Endodermal cell (in vitro differentiated cells): ENCODE data around the gene LPAR5. TPM values are rescaled to one million over a fixed set of nuclear protein-coding genes. Genes with fewer than 3 reads are reported as not detected.
"Not testable (repeated sequence)": the region's sequence is repeated elsewhere in the genome, so short reads cannot be mapped to it uniquely, and the experiment has no call there.

Experiments used
- DNase-seq: peaks from one replicate; pipeline ENCODE4 v3.0.0-alpha.2; 2017
- H3K27ac ChIP-seq: 2 replicates; pipeline ENCODE4 v1.5.1; 2013; ENCODE audit warnings: mild to moderate bottlenecking, low read depth, low read length, moderate library complexity
- H3K27me3 ChIP-seq: 2 replicates; pipeline ENCODE4 v1.6.1; 2013; ENCODE audit warnings: mild to moderate bottlenecking, low read length, moderate library complexity; ENCODE audit not compliant: insufficient read depth, control insufficient read depth, poor library complexity, severe bottlenecking
- H3K36me3 ChIP-seq: 2 replicates; pipeline ENCODE4 v1.7.0; 2013; ENCODE audit warnings: mild to moderate bottlenecking, low read length, moderate library complexity; ENCODE audit not compliant: control insufficient read depth, insufficient read depth
- H3K4me1 ChIP-seq: one replicate; pipeline ENCODE4 v1.7.0; 2013; ENCODE audit warnings: low read length; ENCODE audit not compliant: control insufficient read depth, insufficient read depth
- H3K4me3 ChIP-seq: 2 replicates; pipeline ENCODE4 v1.5.1; 2013; ENCODE audit warnings: mild to moderate bottlenecking, low read length, moderate library complexity
- H3K9ac ChIP-seq: 2 replicates; pipeline ENCODE4 v1.6.1; 2013; ENCODE audit warnings: mild to moderate bottlenecking, low read length, moderate library complexity; ENCODE audit not compliant: poor library complexity, severe bottlenecking; ENCODE audit errors: extremely low read depth
- H3K9me3 ChIP-seq: 2 replicates; pipeline ENCODE4 v1.6.1; 2013; ENCODE audit warnings: mild to moderate bottlenecking, low read length, moderate library complexity; ENCODE audit not compliant: control insufficient read depth
- H3K27ac Mint-ChIP-seq: 2 replicates; pipeline ENCODE4 v1.8.0; 2020; ENCODE audit warnings: mixed read lengths
- H3K27me3 Mint-ChIP-seq: 2 replicates; pipeline ENCODE4 v1.8.0; 2021; ENCODE audit warnings: mild to moderate bottlenecking, mixed read lengths; ENCODE audit not compliant: insufficient read depth
- H3K36me3 Mint-ChIP-seq: 2 replicates; pipeline ENCODE4 v1.8.0; 2020; ENCODE audit warnings: low read depth, mixed read lengths
- H3K4me1 Mint-ChIP-seq: 2 replicates; pipeline ENCODE4 v1.8.0; 2020; ENCODE audit warnings: mixed read lengths
- H3K4me3 Mint-ChIP-seq: 2 replicates; pipeline ENCODE4 v1.8.0; 2020; ENCODE audit warnings: mild to moderate bottlenecking, moderate library complexity, mixed read lengths
- H3K9me3 Mint-ChIP-seq: 2 replicates; pipeline ENCODE4 v1.8.0; 2020; ENCODE audit warnings: mild to moderate bottlenecking, mixed read lengths
- WGBS, 2 experiments: methylation state at CpG; one replicate each; pipeline versions ENCODE4 v1.1.5 to v1.1.7; 2013; ENCODE audit warnings: missing lambda C conversion rate in 2 of 2, mixed read lengths in 1 of 2; ENCODE audit not compliant: insufficient coverage in 1 of 2, insufficient read length in 1 of 2; 5-methylcytosine and 5-hydroxymethylcytosine counted together
- total RNA-seq, 2 donors: library from RNA; stranded (reverse); fragmentation: NEBNext Ultra II Directional in 1 of 2; extraction: Animal tissue kit (Norgen Biotek cat#: 25700) in 1 of 2; gene quantifications; 2 replicates in 1 of 2; 3 replicates in 1 of 2; pipeline ENCODE4 v1.2.1, GENCODE V29; 2021
- TF ChIP-seq, protein P1 (sequence below): fragments of 200-600 bp; sonication (generic); conservative IDR thresholded peaks from 2 replicates; pipeline ENCODE4 v1.5.0; 2021; ENCODE audit warnings: antibody characterized with exemption, mild to moderate bottlenecking

Gene LPAR5
- total RNA-seq, 2 donors from 2014 or later = 0.24 to 0.73 TPM

DNA sequence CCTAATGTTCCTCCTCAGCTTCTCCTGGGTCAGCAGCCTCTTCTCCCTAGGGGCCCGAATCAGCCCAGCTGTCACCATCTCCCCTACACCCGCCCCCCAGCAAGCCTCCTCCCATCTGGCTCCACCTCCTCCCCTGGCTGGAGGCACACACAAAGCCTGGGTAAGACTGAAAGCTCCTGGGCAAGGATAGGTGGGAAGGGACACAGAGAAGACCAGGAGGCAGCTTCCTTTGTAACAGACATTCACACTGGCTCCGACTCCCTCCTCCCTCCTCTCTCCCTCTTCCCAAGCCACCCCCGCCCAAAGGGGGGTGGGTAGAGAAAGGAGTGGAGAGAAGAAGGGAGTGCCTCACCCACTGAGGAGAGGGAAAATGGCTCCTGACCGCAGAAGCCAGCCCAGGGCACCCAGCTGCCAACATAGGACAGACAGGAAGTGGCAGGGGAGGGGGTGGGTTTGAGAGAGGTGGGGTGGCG is 32.6 kb downstream of the LPAR5 start:
- no peaks in the 10 kb centered on the region for H3K27me3 Mint-ChIP-seq
- TF ChIP-seq, protein P1, sequence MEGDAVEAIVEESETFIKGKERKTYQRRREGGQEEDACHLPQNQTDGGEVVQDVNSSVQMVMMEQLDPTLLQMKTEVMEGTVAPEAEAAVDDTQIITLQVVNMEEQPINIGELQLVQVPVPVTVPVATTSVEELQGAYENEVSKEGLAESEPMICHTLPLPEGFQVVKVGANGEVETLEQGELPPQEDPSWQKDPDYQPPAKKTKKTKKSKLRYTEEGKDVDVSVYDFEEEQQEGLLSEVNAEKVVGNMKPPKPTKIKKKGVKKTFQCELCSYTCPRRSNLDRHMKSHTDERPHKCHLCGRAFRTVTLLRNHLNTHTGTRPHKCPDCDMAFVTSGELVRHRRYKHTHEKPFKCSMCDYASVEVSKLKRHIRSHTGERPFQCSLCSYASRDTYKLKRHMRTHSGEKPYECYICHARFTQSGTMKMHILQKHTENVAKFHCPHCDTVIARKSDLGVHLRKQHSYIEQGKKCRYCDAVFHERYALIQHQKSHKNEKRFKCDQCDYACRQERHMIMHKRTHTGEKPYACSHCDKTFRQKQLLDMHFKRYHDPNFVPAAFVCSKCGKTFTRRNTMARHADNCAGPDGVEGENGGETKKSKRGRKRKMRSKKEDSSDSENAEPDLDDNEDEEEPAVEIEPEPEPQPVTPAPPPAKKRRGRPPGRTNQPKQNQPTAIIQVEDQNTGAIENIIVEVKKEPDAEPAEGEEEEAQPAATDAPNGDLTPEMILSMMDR = no peak
- WGBS, 2 experiments = 68% methylated on average over 3 of the region's 6 CpGs; no CpG with 5 or more reads in 1 of the 2 experiments
- Histone ChIP-seq H3K9me3 (no peaks in the 10 kb centered on the region), H3K4me3 (no peak overlapping the region), H3K9ac (no peak overlapping the region), H3K4me1 (peaks cover 4% of the 10 kb centered on the region), H3K27me3 (no peaks in the 10 kb centered on the region), H3K27ac (peak overlapping the region; percentile 59), H3K36me3 (peaks cover 70% of the 10 kb centered on the region)
- no peaks in the 10 kb centered on the region for H3K9me3 Mint-ChIP-seq
- H3K27ac Mint-ChIP-seq = peak overlapping the region; percentile 1
- H3K36me3 Mint-ChIP-seq = peaks cover 69% of the 10 kb centered on the region
- peaks cover 30% of the 10 kb centered on the region for H3K4me1 Mint-ChIP-seq
- peak; percentile 67 for DNase-seq
- no peak overlapping the region for H3K4me3 Mint-ChIP-seq

DNA sequence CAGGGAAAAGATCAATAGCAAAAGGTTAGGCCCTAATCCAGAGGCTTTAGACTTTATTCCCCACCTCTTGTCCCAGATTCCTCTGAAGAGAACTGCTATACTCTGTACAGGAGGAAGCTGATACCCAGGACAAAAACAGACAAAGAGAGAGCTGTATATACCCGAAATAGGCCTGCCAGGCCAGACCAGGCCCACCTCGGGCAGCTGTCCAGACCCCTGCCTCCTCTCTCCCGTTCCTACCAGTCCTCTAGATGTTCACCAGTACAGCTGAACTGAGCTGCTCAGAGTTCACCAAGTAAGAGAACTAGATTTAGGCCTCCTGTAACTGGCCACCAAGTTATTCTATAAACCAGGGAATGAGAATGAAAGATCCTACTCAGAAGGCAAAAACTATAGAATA is 33.2 kb downstream of the LPAR5 start:
- H3K9me3 ChIP-seq = no peaks in the 10 kb centered on the region
- Mint-ChIP-seq H3K4me1 (peaks cover 30% of the 10 kb centered on the region), H3K9me3 (no peaks in the 10 kb centered on the region), H3K36me3 (peaks cover 75% of the 10 kb centered on the region), H3K27me3 (no peaks in the 10 kb centered on the region), H3K4me3 (no peak overlapping the region), H3K27ac (peak overlapping the region; percentile 1)
- WGBS, 2 experiments = 94 to 100% methylated on average over 3 of the region's 3 CpGs
- H3K4me1 ChIP-seq = peaks cover 4% of the 10 kb centered on the region
- no peak for DNase-seq
- H3K36me3 ChIP-seq = peaks cover 76% of the 10 kb centered on the region
- no peak overlapping the region for H3K4me3 ChIP-seq
- H3K9ac ChIP-seq = no peak overlapping the region
- no peak overlapping the region for H3K27ac ChIP-seq
- H3K27me3 ChIP-seq = no peaks in the 10 kb centered on the region
- TF ChIP-seq, protein P1 = no peak

DNA sequence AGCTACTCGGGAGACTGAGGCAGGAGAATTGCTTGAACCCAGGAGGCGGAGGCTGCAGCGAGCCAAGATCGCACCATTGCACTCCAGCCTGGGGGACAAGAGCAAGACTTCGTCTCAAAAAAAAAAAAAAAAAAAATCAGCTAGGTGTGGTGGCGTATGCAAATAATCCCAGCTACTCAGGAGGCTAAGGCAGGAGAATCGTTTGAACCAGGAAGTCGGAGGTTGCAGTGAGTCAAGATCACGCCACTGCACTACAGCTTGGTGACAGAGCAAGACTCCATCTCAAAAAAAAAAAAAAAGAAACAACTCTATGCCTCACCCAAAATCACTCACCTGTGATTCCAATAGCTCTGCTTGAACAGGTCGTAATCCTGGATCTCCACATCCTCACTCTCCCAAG is 40.1 kb downstream of the LPAR5 start:
- H3K4me1 Mint-ChIP-seq, H3K9me3 Mint-ChIP-seq, H3K4me3 ChIP-seq, H3K27me3 ChIP-seq, H3K4me3 Mint-ChIP-seq, H3K9me3 ChIP-seq, H3K27ac ChIP-seq, H3K4me1 ChIP-seq, H3K27me3 Mint-ChIP-seq, DNase-seq, H3K9ac ChIP-seq: not testable (repeated sequence)
- H3K36me3 ChIP-seq = peaks cover 85% of the 10 kb centered on the region
- H3K27ac Mint-ChIP-seq = peak overlapping the region; percentile 19
- 94 to 96% methylated on average over 7 to 10 of the region's 10 CpGs for WGBS, 2 experiments
- peaks cover 84% of the 10 kb centered on the region for H3K36me3 Mint-ChIP-seq

DNA sequence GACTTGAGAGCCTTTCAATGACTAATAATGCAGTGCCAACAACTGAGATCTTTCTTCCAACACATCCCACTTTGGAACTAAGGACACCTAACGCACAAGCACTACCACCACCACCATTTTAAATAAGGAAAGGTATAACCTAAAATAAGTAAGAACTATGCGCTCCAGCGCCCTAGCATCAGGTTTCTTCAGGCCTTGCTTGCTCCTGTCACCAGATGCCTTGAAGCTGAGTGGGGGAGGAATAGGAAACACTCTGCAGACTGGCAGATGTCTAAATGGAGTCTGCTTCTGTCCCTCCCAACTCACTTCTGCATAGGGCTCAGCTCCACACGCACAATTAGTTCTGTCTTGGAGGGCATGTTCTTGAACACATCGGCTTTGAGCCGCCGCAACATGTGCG is 43.7 kb downstream of the LPAR5 start:
- Mint-ChIP-seq H3K27ac (no peak overlapping the region), H3K4me3 (no peak overlapping the region), H3K9me3 (no peaks in the 10 kb centered on the region), H3K36me3 (peaks cover 88% of the 10 kb centered on the region), H3K27me3 (no peaks in the 10 kb centered on the region), H3K4me1 (no peaks in the 10 kb centered on the region)
- Histone ChIP-seq H3K4me1 (no peaks in the 10 kb centered on the region), H3K4me3 (no peak overlapping the region), H3K36me3 (peaks cover 89% of the 10 kb centered on the region), H3K27me3 (no peaks in the 10 kb centered on the region), H3K9ac (no peak overlapping the region), H3K27ac (no peak overlapping the region), H3K9me3 (no peaks in the 10 kb centered on the region)
- WGBS, 2 experiments = 98 to 100% methylated on average over 5 to 8 of the region's 8 CpGs
- DNase-seq = no peak
- TF ChIP-seq, protein P1 = no peak

DNA sequence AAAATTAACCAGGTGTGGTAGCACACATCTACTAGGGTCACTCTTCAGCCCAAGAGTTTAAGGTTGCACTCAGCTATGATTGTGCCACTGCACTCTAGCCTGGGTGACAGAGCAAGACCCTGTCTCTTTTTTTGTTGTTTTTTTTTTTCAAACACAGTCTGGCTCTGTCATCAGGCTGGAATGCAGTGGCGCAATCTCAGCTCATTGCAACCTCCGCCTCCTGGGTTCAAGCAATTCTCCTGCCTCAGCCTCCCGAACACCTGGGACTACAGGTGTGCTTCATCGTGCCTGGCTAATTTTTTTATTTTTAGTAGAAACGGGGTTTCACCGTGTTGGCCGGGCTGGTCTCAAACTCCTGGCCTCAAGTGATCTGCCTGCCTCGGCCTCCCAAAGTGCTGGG is 49.2 kb downstream of the LPAR5 start:
- H3K9me3 ChIP-seq, H3K27me3 Mint-ChIP-seq, H3K4me1 ChIP-seq, H3K4me3 Mint-ChIP-seq, H3K4me3 ChIP-seq, DNase-seq, H3K27ac ChIP-seq, H3K9me3 Mint-ChIP-seq, H3K27me3 ChIP-seq, H3K9ac ChIP-seq, H3K4me1 Mint-ChIP-seq: not testable (repeated sequence)
- Mint-ChIP-seq H3K27ac (peak overlapping the region; percentile 8), H3K36me3 (peaks cover 87% of the 10 kb centered on the region)
- WGBS, 2 experiments = 87 to 97% methylated on average over 4 to 8 of the region's 8 CpGs
- peaks cover 89% of the 10 kb centered on the region for H3K36me3 ChIP-seq
